ENCODE data around the gene MAGEF1.

GRCh38 chr3:184733971-184734608, 22.2 kb upstream of the MAGEF1 start:
- TF ChIP-seq POLR2A (IDR thresholded peaks at IDR 0.05) (no peak), CTCF (IDR thresholded peaks at IDR 0.05) (no peak)
